Prostate gland (tissue), 2 donors: Measurements from ENCODE around the gene ZFP3.

Experiments used
- CTCF ChIP-seq, 4 experiments: fragments of 200-600 bp in 2 of 4; fragments of 450-650 bp in 2 of 4; sonication (generic) in 2 of 4; IDR thresholded peaks; 1 replicate in 3 of 4; 2 replicates in 1 of 4; pipeline ENCODE4 v1.5.1; 2016 to 2019; ENCODE audit warnings: antibody characterized with exemption in 4 of 4, mild to moderate bottlenecking in 2 of 4, moderate library complexity in 2 of 4
- POLR2A ChIP-seq: fragments of 450-650 bp; IDR thresholded peaks from one replicate; pipeline ENCODE4 v1.6.1; 2016; ENCODE audit warnings: antibody characterized with exemption, mild to moderate bottlenecking

- TF ChIP-seq CTCF (IDR thresholded peaks at IDR 0.05) (no peak), POLR2A (no peak)
Measured at GRCh38 chr17:5120036-5120435, 41.8 kb downstream of the ZFP3 start.
